ENCODE results near the gene RAPH1.
"Not testable (repeated sequence)": the region's sequence is repeated elsewhere in the genome, so short reads cannot be mapped to it uniquely, and the experiment has no call there.

RAPH1 gene

DNA sequence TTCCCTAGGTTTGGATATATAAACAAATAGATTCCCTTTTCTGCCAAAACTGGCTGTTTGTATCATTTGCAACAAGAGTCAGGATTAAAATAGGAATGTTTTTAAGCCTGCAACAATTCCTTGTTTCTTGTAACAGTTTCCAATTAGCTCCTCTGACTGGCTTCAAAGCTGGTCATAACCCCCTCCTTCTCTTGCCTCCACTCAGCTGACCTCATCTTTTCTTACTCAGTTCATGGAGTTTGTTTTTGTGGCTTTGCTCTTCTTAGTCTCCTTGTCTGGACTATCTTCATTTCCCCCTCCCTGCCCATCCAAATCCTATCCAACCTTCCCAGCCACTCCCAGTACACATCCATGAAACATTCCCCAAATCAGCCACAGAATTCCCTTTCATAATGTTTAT, 14.3 kb upstream of the RAPH1 start:
- DNase-seq (ENCODE audit: low read depth in 4 of 4, low spot score in 1 of 4): no peak

DNA sequence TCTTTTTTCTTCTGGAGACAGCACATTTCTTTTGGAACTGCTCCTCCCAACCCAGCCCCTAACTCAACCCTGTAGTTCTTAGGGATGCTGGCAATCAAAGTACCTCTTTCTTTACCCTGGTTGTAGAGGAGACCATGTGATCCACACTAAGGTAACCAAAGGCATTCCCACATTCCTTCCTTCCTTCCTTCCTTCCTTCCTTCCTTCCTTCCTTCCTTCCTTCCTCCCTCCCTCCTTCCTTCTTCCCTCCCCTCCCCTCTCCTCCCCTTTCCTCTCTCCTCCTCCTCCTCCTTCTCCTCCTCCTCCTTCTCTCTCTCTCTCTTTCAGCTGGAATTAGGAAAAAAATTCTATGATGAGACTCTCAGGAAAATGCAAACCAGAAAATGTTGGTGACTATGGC, 13.8 kb upstream of the RAPH1 start:
- no peak for DNase-seq (ENCODE audit: low read depth in 4 of 4, low spot score in 1 of 4)

DNA sequence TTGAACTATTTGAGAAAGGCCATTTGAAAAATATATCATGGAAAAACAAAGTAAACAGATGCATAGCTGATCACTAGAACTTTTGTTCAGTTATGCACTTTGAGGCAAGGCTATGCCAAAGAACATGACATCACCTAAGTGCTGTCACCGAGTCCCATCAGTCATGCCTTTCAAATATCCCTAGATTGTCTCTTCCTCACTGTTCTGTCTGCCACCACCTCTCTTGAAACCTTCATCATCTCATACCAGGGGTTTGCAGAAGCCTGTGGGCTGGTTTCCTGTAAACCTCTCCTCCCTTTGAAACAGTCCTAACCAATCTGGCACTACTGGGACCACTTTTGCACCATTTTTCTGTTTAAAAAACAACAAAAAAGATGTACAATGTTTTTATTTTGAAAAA, 12.3 kb upstream of the RAPH1 start:
- DNase-seq (ENCODE audit: low read depth in 4 of 4, low spot score in 1 of 4): no peak

DNA sequence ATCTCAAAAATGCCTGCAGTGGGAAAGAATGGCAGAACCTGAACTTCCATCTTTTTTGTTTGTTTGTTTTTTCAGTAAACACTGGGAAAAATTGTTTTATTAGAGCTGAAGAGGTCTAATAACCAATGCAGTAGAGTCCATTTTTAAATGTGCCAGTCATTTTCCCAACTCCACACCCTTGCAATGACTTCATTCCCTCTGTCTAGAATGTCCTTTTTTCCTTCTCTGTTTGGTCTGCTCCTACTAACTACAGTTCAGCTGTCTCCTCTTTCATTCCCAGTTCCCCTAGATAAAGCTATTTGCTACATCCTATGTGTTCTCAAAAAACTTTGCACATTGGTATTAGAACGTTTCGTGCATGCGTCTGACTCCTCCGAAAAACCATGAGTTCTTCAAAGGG, 9.3 kb upstream of the RAPH1 start:
- no peak for DNase-seq (ENCODE audit: low read depth in 4 of 4, low spot score in 1 of 4)

DNA sequence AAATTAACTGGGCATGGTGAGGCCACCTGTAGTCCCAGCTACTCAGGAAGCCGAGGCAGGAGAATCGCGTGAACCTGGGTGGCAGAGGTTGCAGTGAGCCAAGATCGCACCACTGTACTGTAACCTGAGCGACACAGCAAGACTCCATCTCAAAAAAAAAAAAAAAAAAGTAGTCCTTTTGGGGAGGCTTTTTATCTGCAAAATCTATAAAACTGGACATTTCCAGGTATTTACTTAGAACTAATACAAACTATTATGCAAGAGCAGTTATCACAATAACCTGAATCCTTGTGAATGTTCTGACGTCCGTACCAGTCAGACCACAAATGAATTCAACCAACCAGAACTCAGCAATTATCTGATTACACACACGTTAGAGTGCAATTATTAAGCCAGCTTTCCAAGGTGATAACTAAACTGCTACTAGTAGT, 8.8 kb upstream of the RAPH1 start:
- no peak for DNase-seq (ENCODE audit: low read depth in 4 of 4, low spot score in 1 of 4)

DNA sequence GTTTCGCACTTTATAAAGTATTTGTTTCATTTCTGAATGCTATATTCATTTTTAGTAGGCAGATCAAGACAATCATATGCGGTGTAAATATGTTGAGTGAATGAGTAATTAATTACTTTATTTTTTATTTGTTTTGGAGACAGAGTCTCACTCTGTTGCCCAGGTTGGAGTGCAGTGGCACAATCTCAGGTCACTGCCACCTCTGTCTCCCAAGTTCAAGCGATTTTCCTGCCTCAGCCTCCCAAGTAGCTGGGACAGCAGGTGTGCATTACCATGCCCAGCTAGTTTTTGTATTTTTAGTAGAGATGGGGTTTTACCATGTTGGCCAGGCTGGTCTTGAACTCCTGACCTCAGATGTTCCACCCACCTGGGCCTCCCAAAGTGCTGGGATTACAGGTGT, 5.5 kb upstream of the RAPH1 start:
- DNase-seq (ENCODE audit: low read depth in 4 of 4, low spot score in 1 of 4): not testable (repeated sequence)

DNA sequence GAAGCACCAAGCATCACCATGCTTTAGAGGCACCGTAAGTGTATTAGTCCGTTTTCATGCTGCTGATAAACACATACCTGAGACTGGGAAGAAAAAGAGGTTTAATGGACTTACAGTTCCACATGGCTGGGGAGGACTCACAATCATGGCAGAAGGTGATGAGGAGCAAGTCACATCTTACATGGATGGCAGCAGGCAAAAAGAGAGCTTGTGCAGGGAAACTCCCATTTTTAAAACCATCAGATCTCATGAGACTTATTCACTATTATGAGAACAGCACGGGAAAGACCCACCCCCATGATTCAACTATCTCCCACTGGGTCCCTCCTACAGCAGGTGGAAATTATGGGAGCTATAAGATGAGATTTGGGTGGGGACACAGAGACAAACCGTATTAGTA, 3.1 kb upstream of the RAPH1 start:
- DNase-seq (ENCODE audit: low read depth in 4 of 4, low spot score in 1 of 4): not testable (repeated sequence)

DNA sequence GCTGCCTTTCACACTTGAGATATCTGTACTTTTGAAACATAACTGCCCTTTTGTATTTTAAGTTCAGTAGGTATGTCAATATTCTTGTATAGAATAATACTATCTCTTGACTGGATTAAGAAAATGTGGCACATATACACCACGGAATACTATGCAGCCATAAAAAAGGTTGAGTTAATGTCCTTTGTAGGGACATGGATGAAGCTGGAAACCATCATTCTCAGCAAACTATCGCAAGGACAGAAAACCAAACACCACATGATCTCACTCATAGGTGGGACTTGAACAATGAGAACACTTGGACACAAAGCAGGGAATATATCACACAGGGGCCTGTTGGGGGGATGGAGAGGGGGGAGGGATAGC, 1.5 kb upstream of the RAPH1 start:
- not testable (repeated sequence) for DNase-seq (ENCODE audit: low read depth in 4 of 4, low spot score in 1 of 4)

DNA sequence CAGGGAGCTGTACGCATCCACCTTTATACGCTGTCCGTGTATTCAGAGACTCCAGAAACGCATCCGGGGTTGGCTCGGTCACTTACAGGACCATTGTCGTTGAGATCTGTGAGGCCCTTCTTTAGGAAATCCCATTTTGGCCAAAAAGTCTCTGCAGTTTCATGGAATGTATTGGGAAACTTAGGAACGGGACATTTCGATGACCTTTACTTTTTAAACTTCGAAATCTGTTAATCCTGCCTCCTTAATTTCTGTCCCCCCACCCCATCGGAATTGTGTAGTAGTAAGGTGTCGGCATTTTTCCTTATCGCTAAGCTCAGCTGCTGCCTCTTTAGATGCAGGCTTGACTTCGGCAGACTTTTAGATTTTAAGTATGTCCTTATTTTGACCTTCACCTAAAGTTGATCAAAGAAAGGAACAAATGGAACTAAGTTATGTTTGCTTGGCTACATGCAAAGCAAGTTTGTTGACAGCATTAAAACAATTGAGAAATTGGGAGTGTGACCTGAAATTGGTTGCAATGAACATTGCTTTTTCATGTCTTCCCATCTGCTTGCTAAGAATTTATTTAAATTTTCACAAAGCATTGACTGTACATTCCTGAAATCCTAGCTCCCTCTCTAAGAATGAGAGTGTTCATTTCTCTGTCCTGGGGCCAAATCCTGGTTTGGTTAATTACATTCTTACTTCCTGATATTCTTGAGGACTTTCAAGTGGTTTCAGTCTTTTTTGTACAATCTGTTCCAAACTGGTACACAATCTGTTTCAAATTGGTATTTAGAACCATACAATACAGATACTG, 884 bp upstream of the RAPH1 start:
- DNase-seq (ENCODE audit: low read depth in 4 of 4, low spot score in 1 of 4): no peak

DNA sequence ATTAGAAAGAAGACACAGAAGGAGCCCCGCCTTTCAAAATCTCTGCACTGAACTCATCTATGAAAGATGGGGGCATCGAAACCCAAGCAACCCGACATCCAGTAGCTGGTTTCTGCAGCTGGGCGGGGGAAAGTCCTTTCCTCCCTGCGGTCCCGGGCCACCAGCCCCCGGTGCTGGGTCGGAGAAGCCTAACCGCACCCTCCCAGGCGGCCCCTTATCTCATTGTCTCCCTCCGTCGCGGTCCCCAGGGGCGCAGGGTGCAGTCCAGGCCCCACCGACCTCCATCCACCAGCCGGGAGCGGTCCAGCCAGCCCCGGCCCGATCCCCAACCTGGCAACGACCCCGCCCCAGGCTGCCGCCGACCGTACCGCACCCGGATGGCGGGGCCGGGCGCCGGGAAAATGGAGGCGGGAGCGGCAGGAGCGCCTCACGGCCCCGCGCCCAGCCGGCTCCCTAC, 452 bp downstream of the RAPH1 start:
- peak in 3 of 4 experiments; percentile 6 to 8 (median 7) for DNase-seq (ENCODE audit: low read depth in 4 of 4, low spot score in 1 of 4)

DNA sequence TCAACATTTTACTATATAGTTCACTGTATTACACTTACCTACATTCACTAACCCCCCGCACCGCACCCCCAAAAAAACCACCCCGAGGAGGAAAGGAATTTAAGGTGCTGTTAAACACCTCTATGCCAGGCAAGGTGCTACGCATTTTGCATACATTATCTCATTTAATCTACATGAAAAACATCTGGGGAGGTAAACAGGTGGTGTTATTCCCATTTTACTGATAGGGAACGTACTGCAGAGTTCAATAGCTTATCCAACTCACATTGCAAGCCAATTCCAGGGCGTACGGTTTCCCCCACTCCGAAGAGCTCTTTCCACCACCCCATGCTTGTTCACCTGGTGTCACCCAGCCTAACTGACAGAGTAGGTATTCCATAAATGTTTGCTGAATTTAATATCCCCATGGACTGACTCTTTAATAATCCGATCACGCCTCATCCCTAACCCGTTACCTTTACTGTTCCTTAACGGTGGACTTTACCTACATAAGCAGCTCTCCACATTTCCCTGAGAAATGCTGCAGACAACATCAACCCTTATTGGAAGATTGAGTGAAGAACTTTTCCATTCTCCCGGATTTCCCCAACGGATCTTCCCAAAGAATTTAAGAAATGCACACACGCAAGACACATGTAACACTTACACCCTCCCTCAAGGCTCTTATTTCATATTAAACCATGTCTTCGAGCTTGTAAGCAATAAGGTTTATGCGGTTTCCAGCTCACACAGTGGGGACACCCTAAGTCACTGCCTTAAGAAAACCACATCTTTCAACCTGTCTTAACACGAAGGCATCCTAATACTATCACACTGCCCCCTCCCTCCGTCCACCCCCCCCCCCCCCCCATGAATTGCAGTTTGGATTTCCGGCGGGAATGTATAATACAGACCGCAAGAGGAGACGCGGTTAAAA, 1.2 kb downstream of the RAPH1 start:
- DNase-seq (ENCODE audit: low read depth in 4 of 4, low spot score in 1 of 4): no peak

DNA sequence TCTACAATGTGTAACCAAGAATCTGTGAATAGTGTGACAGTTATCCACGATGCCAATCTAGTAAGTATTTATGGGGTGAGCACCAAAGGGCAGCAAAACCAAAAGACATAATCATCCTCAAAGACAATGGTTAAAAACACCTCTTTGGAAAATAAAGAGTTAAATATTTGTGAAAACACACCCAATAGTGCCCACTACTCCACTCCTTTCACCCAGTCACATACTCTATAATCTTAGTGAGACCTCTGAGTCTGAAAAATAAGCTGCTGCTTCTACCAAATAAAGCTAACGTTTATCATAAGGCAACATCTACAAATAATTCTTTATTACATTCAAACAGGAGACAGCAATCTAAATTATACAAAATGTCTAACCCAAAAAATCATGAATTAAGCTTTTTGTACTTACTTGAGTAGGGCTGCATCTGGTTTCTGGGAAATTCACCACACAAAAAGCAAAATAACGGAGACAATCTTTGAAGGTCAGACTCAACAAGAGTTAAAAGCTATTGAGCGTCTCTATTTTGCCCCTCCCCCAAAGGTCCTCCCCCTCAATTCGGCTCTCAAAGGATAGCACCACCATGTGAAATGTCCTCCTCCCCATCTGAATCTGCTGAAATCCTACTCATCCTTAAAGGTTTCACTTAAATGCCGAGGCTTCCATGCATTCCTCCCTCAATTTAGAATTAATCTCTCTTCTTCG, 2.0 kb downstream of the RAPH1 start:
- DNase-seq (ENCODE audit: low read depth in 4 of 4, low spot score in 1 of 4): no peak

DNA sequence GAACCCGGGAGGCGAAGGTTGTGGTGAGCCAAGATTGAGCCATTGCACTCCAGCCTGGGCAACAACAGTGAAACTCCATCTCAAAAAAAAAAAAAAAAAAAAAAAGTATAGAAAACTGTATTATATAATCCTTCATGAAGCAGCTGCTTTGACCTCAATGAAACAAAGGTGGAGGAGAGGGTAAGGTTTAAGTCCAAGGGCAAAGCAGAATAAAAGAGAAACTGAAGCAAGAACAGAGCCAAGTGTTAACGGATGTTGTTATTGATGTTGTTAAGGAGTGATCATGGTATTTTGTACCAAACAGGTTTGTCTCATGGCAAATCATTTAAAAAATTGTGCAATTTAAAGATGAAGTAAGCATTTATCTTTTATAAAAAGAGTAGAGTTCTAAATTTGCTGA, 7.4 kb downstream of the RAPH1 start:
- no peak for DNase-seq (ENCODE audit: low read depth in 4 of 4, low spot score in 1 of 4)

DNA sequence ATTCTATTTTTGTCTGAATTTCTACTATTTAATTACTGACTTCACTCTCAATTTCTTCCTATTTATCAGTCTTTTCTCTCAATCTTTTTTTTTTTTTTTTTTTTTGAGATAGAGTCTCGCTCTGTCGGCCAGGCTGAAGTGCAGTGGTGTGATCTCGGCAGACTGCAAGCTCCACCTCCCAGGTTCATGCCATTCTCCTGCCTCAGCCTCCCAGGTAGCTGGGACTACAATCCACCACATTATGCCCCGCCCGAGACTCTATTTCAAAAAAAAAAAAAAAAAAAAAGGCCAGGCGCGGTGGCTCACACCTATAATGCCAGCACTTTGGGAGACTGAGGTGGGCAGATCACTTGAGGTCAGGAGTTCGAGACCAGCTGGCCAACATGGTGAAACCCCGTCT, 21.8 kb downstream of the RAPH1 start:
- not testable (repeated sequence) for DNase-seq (ENCODE audit: low read depth in 4 of 4, low spot score in 1 of 4)

DNA sequence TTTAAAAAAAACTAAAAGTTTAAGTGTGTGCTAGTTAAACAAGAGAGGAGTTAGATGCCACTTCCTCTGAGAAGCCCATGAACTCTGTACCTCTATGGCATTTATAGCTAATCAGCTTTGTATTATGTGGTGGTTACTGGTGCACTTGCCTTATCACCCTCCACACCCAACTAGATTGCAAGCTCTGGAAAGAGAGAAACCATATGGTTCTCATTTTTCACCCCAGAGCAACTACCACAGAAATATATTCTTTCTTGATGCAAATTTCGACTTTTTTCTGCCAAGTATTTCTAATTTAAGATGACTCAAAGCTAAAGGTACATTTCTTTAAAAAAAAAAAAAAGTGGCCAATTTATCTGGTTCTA, 24.2 kb downstream of the RAPH1 start:
- no peak for DNase-seq (ENCODE audit: low read depth in 4 of 4, low spot score in 1 of 4)

DNA sequence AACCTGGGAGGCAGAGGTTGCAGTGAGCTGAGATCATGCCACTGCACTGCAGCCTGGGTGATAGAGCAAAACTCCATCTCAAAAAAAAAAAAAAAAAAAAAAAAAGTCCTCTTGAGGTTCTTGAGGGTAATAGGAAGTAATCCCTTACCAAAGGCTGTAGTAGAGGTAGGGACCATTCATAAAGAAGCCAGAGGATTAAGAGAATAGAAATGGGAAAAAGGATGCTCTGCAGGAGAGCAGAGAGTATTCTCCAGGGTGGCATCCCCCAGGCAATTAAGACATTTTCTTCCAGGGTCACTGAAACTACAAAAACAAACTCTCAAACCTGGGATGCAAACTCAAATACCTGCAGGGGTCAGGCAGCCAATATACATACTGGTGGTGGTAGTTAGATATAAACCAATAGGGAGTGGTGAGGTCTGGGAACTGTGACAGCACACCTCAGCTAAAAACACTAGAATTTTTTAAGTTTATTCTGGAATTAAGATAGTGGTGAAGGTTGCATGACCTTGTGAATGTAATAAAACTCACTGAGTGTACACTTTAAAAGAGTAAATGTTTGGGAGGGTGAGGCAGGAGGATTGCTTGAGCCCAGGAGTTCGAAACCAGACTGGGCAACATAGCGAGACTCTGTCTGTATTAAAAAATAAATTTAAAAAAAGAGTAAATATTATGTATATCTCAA, 24.7 kb downstream of the RAPH1 start:
- no peak for DNase-seq (ENCODE audit: low read depth in 4 of 4, low spot score in 1 of 4)

DNA sequence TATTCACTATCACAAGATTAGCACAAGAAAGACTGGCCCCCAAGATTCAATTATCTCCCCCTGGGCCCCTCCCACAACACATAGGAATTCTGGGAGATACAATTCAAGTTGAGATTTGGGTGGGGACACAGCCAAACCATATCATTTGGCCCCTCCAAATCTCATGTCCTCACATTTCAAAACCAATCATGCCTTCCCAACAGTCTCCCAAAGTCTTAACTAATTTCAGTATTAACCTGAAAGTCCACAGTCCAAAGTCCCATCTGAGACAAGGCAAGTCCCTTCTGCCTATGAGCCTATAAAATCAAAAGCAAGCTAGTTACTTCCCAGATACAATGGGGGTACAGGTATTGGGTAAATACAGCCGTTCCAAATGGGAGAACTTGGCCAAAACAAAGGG, 31.6 kb downstream of the RAPH1 start:
- DNase-seq (ENCODE audit: low read depth in 4 of 4, low spot score in 1 of 4): not testable (repeated sequence)

DNA sequence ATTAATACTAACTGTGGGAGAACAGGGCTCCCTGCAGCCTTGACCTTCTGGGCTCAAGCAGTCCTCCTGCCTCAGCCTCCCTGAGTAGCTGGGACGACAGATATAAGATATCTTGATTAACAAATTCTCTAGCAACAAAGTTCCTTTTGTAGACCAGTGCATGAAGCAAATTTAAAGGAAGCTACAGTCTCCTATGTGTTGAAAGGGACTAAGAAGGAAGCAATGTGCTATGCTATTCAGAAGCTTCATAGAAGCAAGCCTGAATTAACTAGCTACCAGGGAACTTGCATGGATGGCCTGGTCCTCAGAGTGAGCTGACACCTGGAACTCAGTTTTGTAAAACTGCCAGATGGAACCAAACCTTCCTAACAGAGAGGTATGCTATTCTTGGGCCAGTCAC, 33.2 kb downstream of the RAPH1 start:
- no peak for DNase-seq (ENCODE audit: low read depth in 4 of 4, low spot score in 1 of 4)

DNA sequence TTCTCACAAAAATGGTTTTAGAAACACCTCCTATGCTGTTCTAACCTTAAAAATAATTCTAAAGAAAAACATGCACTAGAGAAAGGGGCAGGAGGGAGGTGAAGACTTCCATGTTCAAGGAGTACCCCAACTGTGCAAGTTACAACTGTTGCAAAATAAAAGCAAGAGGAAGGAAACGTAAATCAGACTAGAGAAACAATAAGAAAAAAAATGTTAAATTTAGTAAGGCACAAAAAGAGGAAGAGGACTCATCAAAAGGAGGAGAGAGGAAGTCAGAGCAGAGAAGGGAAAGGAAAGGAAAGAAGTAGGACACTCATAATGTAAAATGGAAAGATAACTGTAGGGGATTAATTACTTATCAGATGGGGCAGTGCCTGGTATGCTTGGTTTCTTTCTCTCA, 34.1 kb downstream of the RAPH1 start:
- DNase-seq (ENCODE audit: low read depth in 4 of 4, low spot score in 1 of 4): no peak

DNA sequence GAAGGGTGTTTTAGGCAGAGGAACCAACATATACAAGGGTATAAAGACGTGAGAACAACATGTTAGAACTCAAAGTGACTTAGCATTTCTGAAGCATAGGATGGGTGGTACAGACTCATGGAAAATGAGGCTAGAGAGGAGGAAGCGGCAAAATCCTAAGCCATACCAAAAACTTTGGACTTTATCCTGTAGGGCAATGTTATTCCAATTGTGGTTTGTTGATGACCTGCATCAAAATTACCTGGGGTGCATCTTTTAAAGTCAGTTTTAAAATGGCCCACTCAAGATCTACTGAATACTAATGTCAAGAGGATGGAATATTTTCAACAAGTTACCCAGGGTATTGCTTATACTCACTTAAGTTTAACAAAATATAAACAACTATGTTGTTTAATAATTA, 34.8 kb downstream of the RAPH1 start:
- DNase-seq (ENCODE audit: low read depth in 4 of 4, low spot score in 1 of 4): no peak

DNA sequence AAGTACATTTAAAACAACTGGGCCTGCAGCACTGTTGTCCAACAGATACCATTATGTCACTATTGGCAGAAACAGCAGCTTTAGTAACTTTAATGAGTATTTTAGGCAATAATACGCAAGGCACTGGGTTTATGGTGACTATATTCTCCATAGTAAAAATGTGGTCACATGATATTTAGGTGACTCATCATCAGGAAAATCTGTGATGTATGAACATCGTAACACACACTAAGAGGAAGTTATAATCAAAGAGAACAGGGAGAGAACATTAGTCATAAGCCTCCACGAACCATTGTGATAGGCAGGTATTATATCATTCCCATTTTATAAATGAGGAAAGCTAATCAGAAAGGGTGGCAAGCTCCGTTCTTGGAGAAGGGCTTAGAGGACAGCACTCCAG, 36.9 kb downstream of the RAPH1 start:
- no peak for DNase-seq (ENCODE audit: low read depth in 4 of 4, low spot score in 1 of 4)

Measured in stimulated activated CD4-positive, alpha-beta T cell treated with anti-CD3 and anti-CD28 coated beads, Interleukin-1b, Interleukin-23, amount 100 ng/mL, for 24 hours (primary cell).